ENCODE results near the gene OR10R2. TPM values are rescaled to one million over a fixed set of nuclear protein-coding genes. Genes with fewer than 3 reads are reported as not detected.
"Not testable (repeated sequence)": the region's sequence is repeated elsewhere in the genome, so short reads cannot be mapped to it uniquely, and the experiment has no call there.

The OR10R2 gene, protein sequence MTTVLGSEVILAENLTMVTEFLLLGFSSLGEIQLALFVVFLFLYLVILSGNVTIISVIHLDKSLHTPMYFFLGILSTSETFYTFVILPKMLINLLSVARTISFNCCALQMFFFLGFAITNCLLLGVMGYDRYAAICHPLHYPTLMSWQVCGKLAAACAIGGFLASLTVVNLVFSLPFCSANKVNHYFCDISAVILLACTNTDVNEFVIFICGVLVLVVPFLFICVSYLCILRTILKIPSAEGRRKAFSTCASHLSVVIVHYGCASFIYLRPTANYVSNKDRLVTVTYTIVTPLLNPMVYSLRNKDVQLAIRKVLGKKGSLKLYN
- not detected for polyA plus RNA-seq

- Mint-ChIP-seq H3K27ac (no peak within 1 kb of the TSS), H3K4me3 (no peak within 1 kb of the TSS), H3K27me3 (ENCODE audit: low read depth in 3 of 3) (peaks cover 0 to 12% (median 2%) of the 10 kb centered on the region in 3 donors), H3K36me3 (no peaks in the 10 kb centered on the region), H3K4me1 (no peaks in the 10 kb centered on the region), H3K9me3 (peaks cover 0 to 5% (median 0%) of the 10 kb centered on the region in 6 donors)
- no peak for DNase-seq
Measured at GRCh38 chr1:158471920-158472319, at the start of gene OR10R2. Gene OR10R2 (plus strand): TSS chr1:158472220. CDS start chr1:158472326, 106 bp downstream.

GRCh38 chr1:158425027-158425426 is 47.0 kb upstream of the OR10R2 start:
- Mint-ChIP-seq H3K4me3 (no peak overlapping the region), H3K9me3 (peaks cover 5 to 15% (median 9%) of the 10 kb centered on the region in 6 donors), H3K4me1 (no peaks in the 10 kb centered on the region), H3K27me3 (ENCODE audit: low read depth in 3 of 3) (peaks cover 9 to 23% (median 12%) of the 10 kb centered on the region in 3 donors), H3K36me3 (no peaks in the 10 kb centered on the region), H3K27ac (no peak overlapping the region)
- DNase-seq: no peak

GRCh38 chr1:158426137-158426536 is 45.9 kb upstream of the OR10R2 start, which contains the start of gene OR10K2:
Gene OR10K2 (minus strand): TSS chr1:158426237. CDS start chr1:158420866, 5,371 bp downstream.
- Mint-ChIP-seq H3K4me3 (no peak within 1 kb of the TSS), H3K27me3 (ENCODE audit: low read depth in 3 of 3) (peaks cover 5 to 27% (median 12%) of the 10 kb centered on the region in 3 donors), H3K27ac (no peak within 1 kb of the TSS)

GRCh38 chr1:158430163-158430562 is 41.9 kb upstream of the OR10R2 start:
- peaks cover 15 to 34% (median 17%) of the 10 kb centered on the region in 3 donors for H3K27me3 Mint-ChIP-seq (ENCODE audit: low read depth in 3 of 3)
- DNase-seq, H3K36me3 Mint-ChIP-seq, H3K4me1 Mint-ChIP-seq, H3K4me3 Mint-ChIP-seq, H3K27ac Mint-ChIP-seq: not testable (repeated sequence)
- peaks cover 8 to 23% (median 11%) of the 10 kb centered on the region in 6 donors for H3K9me3 Mint-ChIP-seq

More at GRCh38 chr1:158426137-158426536, 45.9 kb upstream of the OR10R2 start, which contains the start of gene OR10K2:
- no peaks in the 10 kb centered on the region for H3K36me3 Mint-ChIP-seq
- H3K4me1 Mint-ChIP-seq: no peaks in the 10 kb centered on the region
- H3K9me3 Mint-ChIP-seq: peaks cover 5 to 16% (median 10%) of the 10 kb centered on the region in 6 donors
- no peak for DNase-seq

GRCh38 chr1:158434741-158435140 is 37.3 kb upstream of the OR10R2 start:
- H3K36me3 Mint-ChIP-seq: no peaks in the 10 kb centered on the region
- H3K4me1 Mint-ChIP-seq: no peaks in the 10 kb centered on the region
- no peak overlapping the region for H3K27ac Mint-ChIP-seq
- no peak overlapping the region for H3K4me3 Mint-ChIP-seq
- DNase-seq: no peak
- H3K27me3 Mint-ChIP-seq (ENCODE audit: low read depth in 3 of 3): peaks cover 10 to 31% (median 17%) of the 10 kb centered on the region in 3 donors
- H3K9me3 Mint-ChIP-seq: peaks cover 0 to 11% (median 2%) of the 10 kb centered on the region in 6 donors

DNA sequence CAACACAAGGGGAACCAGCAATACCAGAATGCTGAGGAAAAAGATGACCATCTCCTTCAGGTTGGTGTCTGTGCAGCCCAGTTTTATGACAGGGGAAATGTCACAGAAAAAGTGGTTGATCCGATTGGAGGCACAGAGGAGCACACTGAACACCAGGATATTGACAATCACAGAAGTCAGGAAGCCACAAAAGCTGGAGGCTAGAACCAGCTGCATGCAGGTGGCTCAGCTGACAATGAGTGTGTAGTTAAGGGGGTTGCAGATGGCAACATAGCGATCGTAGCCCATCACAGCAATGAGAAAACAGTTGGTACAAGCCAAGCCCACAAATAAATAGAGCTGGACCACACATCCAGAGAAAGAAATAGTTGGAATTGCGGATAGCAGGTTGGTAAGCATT is 26.6 kb upstream of the OR10R2 start:
- no peaks in the 10 kb centered on the region for H3K36me3 Mint-ChIP-seq
- H3K9me3 Mint-ChIP-seq: no peaks in the 10 kb centered on the region
- H3K27me3 Mint-ChIP-seq (ENCODE audit: low read depth in 3 of 3): peaks cover 5 to 15% (median 6%) of the 10 kb centered on the region in 3 donors
- no peak overlapping the region for H3K4me3 Mint-ChIP-seq
- DNase-seq: no peak
- no peak overlapping the region for H3K27ac Mint-ChIP-seq
- no peaks in the 10 kb centered on the region for H3K4me1 Mint-ChIP-seq

- H3K4me1 Mint-ChIP-seq: no peaks in the 10 kb centered on the region
- DNase-seq: no peak
- no peak overlapping the region for H3K27ac Mint-ChIP-seq
- no peaks in the 10 kb centered on the region for H3K36me3 Mint-ChIP-seq
- peaks cover 1 to 35% (median 2%) of the 10 kb centered on the region in 3 donors for H3K27me3 Mint-ChIP-seq (ENCODE audit: low read depth in 3 of 3)
- H3K9me3 Mint-ChIP-seq: peaks cover 0 to 11% (median 6%) of the 10 kb centered on the region in 6 donors
- H3K4me3 Mint-ChIP-seq: no peak overlapping the region
Measured at GRCh38 chr1:158454537-158454936, 17.5 kb upstream of the OR10R2 start.

- DNase-seq: no peak
- no peak overlapping the region for H3K27ac Mint-ChIP-seq
- peaks cover 1 to 38% (median 2%) of the 10 kb centered on the region in 3 donors for H3K27me3 Mint-ChIP-seq (ENCODE audit: low read depth in 3 of 3)
- peaks cover 0 to 7% (median 1%) of the 10 kb centered on the region in 6 donors for H3K9me3 Mint-ChIP-seq
- H3K4me3 Mint-ChIP-seq: no peak overlapping the region
- H3K4me1 Mint-ChIP-seq: no peaks in the 10 kb centered on the region
- no peaks in the 10 kb centered on the region for H3K36me3 Mint-ChIP-seq
Measured at GRCh38 chr1:158457246-158457645, 14.8 kb upstream of the OR10R2 start.

- Mint-ChIP-seq H3K36me3 (no peaks in the 10 kb centered on the region), H3K4me3 (no peak overlapping the region), H3K27me3 (ENCODE audit: low read depth in 3 of 3) (peaks cover 1 to 33% (median 2%) of the 10 kb centered on the region in 3 donors), H3K9me3 (peaks cover 0 to 3% (median 0%) of the 10 kb centered on the region in 6 donors), H3K27ac (no peak overlapping the region), H3K4me1 (no peaks in the 10 kb centered on the region)
- DNase-seq: no peak
Measured at GRCh38 chr1:158458263-158458662, 13.8 kb upstream of the OR10R2 start.

GRCh38 chr1:158461534-158461933 is 10.5 kb upstream of the OR10R2 start, which contains the start of gene OR10K1:
Gene OR10K1 (plus strand): TSS chr1:158461834. CDS start chr1:158465562, 3,728 bp downstream.
- Mint-ChIP-seq H3K27ac (no peak within 1 kb of the TSS), H3K36me3 (no peaks in the 10 kb centered on the region), H3K4me1 (no peaks in the 10 kb centered on the region), H3K4me3 (no peak within 1 kb of the TSS), H3K9me3 (peaks cover 0 to 2% (median 0%) of the 10 kb centered on the region in 6 donors), H3K27me3 (ENCODE audit: low read depth in 3 of 3) (peaks cover 2 to 12% (median 4%) of the 10 kb centered on the region in 3 donors)
- no peak for DNase-seq

DNA sequence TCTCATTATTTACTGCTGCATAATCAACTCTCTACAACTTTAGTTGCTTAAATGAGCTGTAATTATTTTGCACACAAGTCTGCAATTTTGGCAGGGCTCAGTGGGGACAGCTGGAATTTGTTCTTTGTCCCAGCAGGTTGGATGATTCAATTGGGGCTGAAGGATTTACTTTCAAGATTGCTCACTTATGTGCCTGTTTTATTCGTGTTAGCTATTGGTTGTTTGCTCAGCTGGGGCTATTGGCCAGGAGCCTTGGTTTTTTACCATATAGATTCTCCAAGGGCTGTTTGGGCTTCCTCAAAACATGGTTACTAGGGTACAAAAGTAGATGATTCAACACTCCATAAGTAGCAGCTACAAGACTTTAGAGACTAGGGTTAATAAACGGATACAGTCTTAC is 13.4 kb downstream of the OR10R2 start:
- H3K27me3 Mint-ChIP-seq (ENCODE audit: low read depth in 3 of 3): peaks cover 0 to 7% (median 0%) of the 10 kb centered on the region in 3 donors
- H3K27ac Mint-ChIP-seq: no peak overlapping the region
- H3K4me1 Mint-ChIP-seq: no peaks in the 10 kb centered on the region
- H3K9me3 Mint-ChIP-seq: no peaks in the 10 kb centered on the region
- H3K4me3 Mint-ChIP-seq: no peak overlapping the region
- no peak for DNase-seq
- H3K36me3 Mint-ChIP-seq: no peaks in the 10 kb centered on the region

- Mint-ChIP-seq H3K27me3 (ENCODE audit: low read depth in 3 of 3) (peaks cover 0 to 7% (median 0%) of the 10 kb centered on the region in 3 donors), H3K9me3 (no peaks in the 10 kb centered on the region), H3K4me3 (no peak overlapping the region), H3K27ac (no peak overlapping the region), H3K4me1 (no peaks in the 10 kb centered on the region), H3K36me3 (no peaks in the 10 kb centered on the region)
- DNase-seq: no peak
Measured at GRCh38 chr1:158491316-158491715, 19.3 kb downstream of the OR10R2 start.

GRCh38 chr1:158493054-158493453 is 21.0 kb downstream of the OR10R2 start:
- Mint-ChIP-seq H3K27ac (no peak overlapping the region), H3K4me1 (no peaks in the 10 kb centered on the region), H3K27me3 (ENCODE audit: low read depth in 3 of 3) (peaks cover 0 to 6% (median 0%) of the 10 kb centered on the region in 3 donors), H3K36me3 (no peaks in the 10 kb centered on the region), H3K4me3 (no peak overlapping the region), H3K9me3 (no peaks in the 10 kb centered on the region)
- no peak for DNase-seq

- Mint-ChIP-seq H3K27ac (no peak overlapping the region), H3K4me3 (no peak overlapping the region), H3K4me1 (no peaks in the 10 kb centered on the region), H3K27me3 (ENCODE audit: low read depth in 3 of 3) (peaks cover 0 to 3% (median 0%) of the 10 kb centered on the region in 3 donors), H3K9me3 (no peaks in the 10 kb centered on the region), H3K36me3 (no peaks in the 10 kb centered on the region)
- no peak for DNase-seq
Measured at GRCh38 chr1:158494796-158495195, 22.8 kb downstream of the OR10R2 start.
